D721Med (cell line): ENCODE results near the gene COL4A2.

Source experiments
- DNase-seq: peaks from one replicate; pipeline ENCODE4 v3.0.0; 2011; ENCODE audit warnings: low spot score; ENCODE audit not compliant: insufficient read length
- FAIRE-seq: peaks from 2 replicates; lab custom pipeline; 2011; peaks lifted over from hg19 to GRCh38; lab: Jason Lieb, UNC
- CTCF ChIP-seq: IDR thresholded peaks from 2 replicates; pipeline ENCODE4 v1.5.1; 2012; ENCODE audit warnings: mild to moderate bottlenecking, control low read depth; ENCODE audit not compliant: insufficient read depth; ENCODE audit errors: missing control alignments

The COL4A2 gene

GRCh38 chr13:110266431-110266809 lies 40.7 kb upstream of the COL4A2 start:
- TF ChIP-seq CTCF: no peak
- DNase-seq (no peak), FAIRE-seq (no peak)

DNA sequence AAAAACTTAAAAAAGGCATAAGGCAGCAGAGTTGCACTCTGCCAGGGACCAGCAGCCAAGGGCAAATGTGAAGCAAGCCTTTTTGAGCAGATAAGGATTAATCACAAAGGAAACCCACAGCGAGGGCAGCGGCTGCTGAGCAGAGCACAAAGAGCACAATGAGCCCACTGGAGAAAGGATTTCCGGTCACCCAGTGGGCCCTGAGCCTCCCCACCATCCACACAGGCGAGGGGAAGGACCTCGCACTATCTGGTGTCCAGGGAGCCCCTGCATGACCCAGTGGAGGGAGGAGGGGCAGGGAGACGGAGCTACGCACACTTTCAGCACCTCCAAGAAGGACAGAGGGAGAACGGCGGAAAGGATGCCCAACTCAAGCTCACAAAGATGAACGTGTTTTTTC lies 40.1 kb upstream of the COL4A2 start:
- DNase-seq (no peak), FAIRE-seq (no peak)
- TF ChIP-seq CTCF: no peak

DNA sequence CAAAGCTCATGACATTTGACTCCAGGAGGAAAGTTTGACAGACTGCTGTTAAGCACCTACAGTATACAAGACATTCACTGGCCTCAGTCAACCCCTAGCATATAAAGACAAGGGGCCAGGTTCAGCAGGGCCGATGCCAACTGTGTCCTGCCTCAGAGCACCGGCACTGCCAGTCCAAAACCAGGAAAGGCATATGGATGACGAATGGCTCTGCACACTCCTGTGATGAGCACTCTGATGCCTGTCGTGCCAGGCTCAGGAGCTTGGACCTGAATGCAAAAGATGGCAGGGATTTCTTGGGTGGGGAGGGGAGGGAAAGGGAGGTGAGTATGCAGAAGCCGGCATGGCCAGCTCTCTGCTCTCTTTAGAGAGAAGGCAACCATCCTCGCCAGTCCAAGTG lies 39.0 kb upstream of the COL4A2 start:
- no peak for FAIRE-seq
- TF ChIP-seq CTCF: no peak
- no peak for DNase-seq

DNA sequence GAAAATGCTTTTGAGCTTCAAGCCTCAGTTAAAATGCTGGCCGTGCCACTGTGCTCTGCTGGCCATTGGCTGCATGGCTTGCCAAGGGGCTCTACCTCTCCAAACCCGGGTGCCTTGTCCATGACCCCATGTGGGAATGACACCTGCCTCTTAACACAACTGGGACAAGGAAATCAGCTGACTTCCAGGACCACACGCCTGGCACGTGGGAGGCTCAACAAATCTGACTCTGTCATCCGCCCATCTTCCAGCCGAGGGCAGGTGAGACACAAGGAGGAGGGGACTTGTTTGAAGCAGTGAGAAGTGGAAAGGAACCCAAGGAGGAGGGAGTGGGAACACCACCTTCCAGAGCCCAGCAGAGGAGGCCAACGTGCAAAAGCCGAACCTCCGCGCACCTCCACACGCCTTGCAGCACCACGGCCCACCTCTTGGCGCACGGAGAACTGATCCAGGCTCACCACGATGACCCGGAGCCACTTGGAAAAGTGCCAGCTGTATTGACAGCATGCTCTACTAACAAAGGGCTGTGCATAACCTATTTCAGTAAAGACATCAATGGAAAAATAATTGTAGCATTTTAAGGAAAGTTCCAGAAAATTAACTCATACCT lies 38.4 kb upstream of the COL4A2 start:
- FAIRE-seq: no peak

DNA sequence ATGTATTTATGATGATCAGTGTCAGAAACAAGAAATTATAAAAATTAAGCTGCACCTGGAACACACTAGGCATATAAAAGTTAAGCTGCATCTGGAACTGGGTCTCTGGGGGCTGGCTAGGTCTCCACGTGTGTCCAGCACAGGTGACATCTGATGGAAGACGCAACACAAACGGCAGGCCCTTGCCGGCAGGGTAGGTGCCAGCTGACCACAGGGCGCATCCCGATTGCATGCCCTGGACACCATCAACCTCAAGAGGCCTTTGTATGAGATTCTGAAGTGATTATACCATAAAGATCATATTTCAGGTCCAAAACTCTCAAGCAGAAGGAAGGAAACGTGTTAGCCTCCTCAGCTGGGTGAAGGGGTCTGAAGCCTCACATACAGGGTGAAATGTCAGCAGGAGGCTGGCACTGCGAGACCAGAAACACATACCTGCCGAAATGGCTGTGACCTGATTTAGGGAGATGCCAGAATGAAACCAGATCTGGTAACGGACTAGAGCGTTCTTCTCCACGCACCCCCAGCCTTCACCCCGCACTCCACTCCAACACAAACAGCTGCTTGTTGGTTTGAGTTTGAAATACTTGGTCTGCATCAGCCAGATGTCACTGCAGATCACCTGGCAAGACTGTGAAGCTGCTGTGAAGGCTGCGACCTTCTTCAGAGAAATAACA lies 37.4 kb upstream of the COL4A2 start:
- FAIRE-seq (no peak), DNase-seq (no peak)
- no peak for TF ChIP-seq CTCF

More for the DNA sequence above, 38.4 kb upstream of the COL4A2 start:
- DNase-seq: no peak
- TF ChIP-seq CTCF: no peak

- DNase-seq (no peak), FAIRE-seq (no peak)
- TF ChIP-seq CTCF: no peak
These were observed 36.6 kb upstream of the COL4A2 start for GRCh38 chr13:110270507-110270906.

GRCh38 chr13:110271313-110271712 lies 35.8 kb upstream of the COL4A2 start:
- DNase-seq (no peak), FAIRE-seq (no peak)
- no peak for TF ChIP-seq CTCF
